ENCODE data around the gene S1PR2.
"Not testable (repeated sequence)": the region's sequence is repeated elsewhere in the genome, so short reads cannot be mapped to it uniquely, and the experiment has no call there.

The S1PR2 gene

GRCh38 chr19:10184636-10185035 lies 46.5 kb downstream of the S1PR2 start:
- DNase-seq: no peak

- no peak for DNase-seq
Measured at GRCh38 chr19:10183926-10184325, 47.2 kb downstream of the S1PR2 start.

GRCh38 chr19:10182847-10183246 lies 48.3 kb downstream of the S1PR2 start:
- no peak for DNase-seq

- no peak for DNase-seq
Measured at GRCh38 chr19:10182076-10182475, 49.1 kb downstream of the S1PR2 start.

GRCh38 chr19:10180459-10180858 lies 50.7 kb downstream of the S1PR2 start:
- DNase-seq: no peak

GRCh38 chr19:10180024-10180423 lies 51.1 kb downstream of the S1PR2 start:
- DNase-seq: not testable (repeated sequence)

- DNase-seq: no peak
Measured at GRCh38 chr19:10173527-10173926, 57.6 kb downstream of the S1PR2 start.

Data from CD4-positive, alpha-beta T cell treated with Interleukin-12 subunit alpha and Interleukin-12 subunit beta, for 1 hour (primary cell).